ENCODE measurements around the gene CD99. TPM values are rescaled to one million over a fixed set of nuclear protein-coding genes. Genes with fewer than 3 reads are reported as not detected.

CD99 gene
- total and polyA plus RNA-seq, 2 experiments from 2014 or later, result 329 to 565 TPM

- H3K4me1 ChIP-seq (ENCODE audit: insufficient read depth), result peaks cover 46% of the 10 kb centered on the region
- no peaks in the 10 kb centered on the region for H3K27me3 ChIP-seq
- no peaks in the 10 kb centered on the region for H3K9me3 ChIP-seq (ENCODE audit: low read depth)
- no peak overlapping the region for H3K4me2 ChIP-seq
- H2AFZ ChIP-seq, result no peak overlapping the region
- WGBS (ENCODE audit: low lambda C conversion rate, missing lambda C conversion rate), result 96% methylated on average over 5 of the region's 5 CpGs
- no peaks in the 10 kb centered on the region for H3K9me2 ChIP-seq (replicated peaks; ENCODE audit: insufficient read depth)
- no peak for DNase-seq (ENCODE audit: low spot score)
- H4K20me1 ChIP-seq (ENCODE audit: insufficient read depth, poor library complexity, severe bottlenecking), result peaks cover 85% of the 10 kb centered on the region
- no peak overlapping the region for H3K4me3 ChIP-seq
- H3K27ac ChIP-seq, result peak overlapping the region; percentile 23
- H3K79me2 ChIP-seq, result peaks cover 100% of the 10 kb centered on the region
- no peaks in the 10 kb centered on the region for H3K36me3 ChIP-seq (replicated peaks; ENCODE audit: insufficient read depth, low read depth)
- TF ChIP-seq EZH2phosphoT487 (IDR thresholded peaks at IDR 0.05; ENCODE audit: low read depth, severe bottlenecking, unreplicated experiment), result no peak
- no peak for TF ChIP-seq EZH2 (IDR thresholded peaks at IDR 0.05; ENCODE audit: borderline replicate concordance)
- no peak for TF ChIP-seq CTCF (IDR thresholded peaks at IDR 0.05; ENCODE audit: poor library complexity)
Measured at GRCh38 chrX:2698604-2699003, 7.5 kb downstream of the CD99 start.

GRCh38 chrX:2699959-2700358 lies 8.9 kb downstream of the CD99 start:
- DNase-seq (ENCODE audit: low spot score), result no peak
- Histone ChIP-seq H3K79me2 (peaks cover 100% of the 10 kb centered on the region), H3K9me2 (replicated peaks; ENCODE audit: insufficient read depth) (no peaks in the 10 kb centered on the region), H2AFZ (no peak overlapping the region), H3K27ac (no peak overlapping the region), H3K4me2 (no peak overlapping the region), H3K36me3 (replicated peaks; ENCODE audit: insufficient read depth, low read depth) (no peaks in the 10 kb centered on the region), H3K9me3 (ENCODE audit: low read depth) (no peaks in the 10 kb centered on the region), H3K27me3 (no peaks in the 10 kb centered on the region), H3K4me3 (no peak overlapping the region), H4K20me1 (ENCODE audit: insufficient read depth, poor library complexity, severe bottlenecking) (peaks cover 86% of the 10 kb centered on the region), H3K4me1 (ENCODE audit: insufficient read depth) (peaks cover 46% of the 10 kb centered on the region)
- TF ChIP-seq EZH2phosphoT487 (IDR thresholded peaks at IDR 0.05; ENCODE audit: low read depth, severe bottlenecking, unreplicated experiment), result no peak
- WGBS (ENCODE audit: low lambda C conversion rate, missing lambda C conversion rate), result 93% methylated on average over 4 of the region's 4 CpGs

- no peak for DNase-seq (ENCODE audit: low spot score)
- Histone ChIP-seq H3K9me2 (replicated peaks; ENCODE audit: insufficient read depth) (no peaks in the 10 kb centered on the region), H3K27ac (no peak overlapping the region), H3K36me3 (replicated peaks; ENCODE audit: insufficient read depth, low read depth) (no peaks in the 10 kb centered on the region), H2AFZ (no peak overlapping the region), H3K4me1 (ENCODE audit: insufficient read depth) (peaks cover 49% of the 10 kb centered on the region), H3K27me3 (no peaks in the 10 kb centered on the region), H3K9me3 (ENCODE audit: low read depth) (no peaks in the 10 kb centered on the region), H3K4me3 (no peak overlapping the region), H3K4me2 (no peak overlapping the region), H3K79me2 (peaks cover 100% of the 10 kb centered on the region), H4K20me1 (ENCODE audit: insufficient read depth, poor library complexity, severe bottlenecking) (peaks cover 84% of the 10 kb centered on the region)
- TF ChIP-seq CTCF (IDR thresholded peaks at IDR 0.05; ENCODE audit: poor library complexity), result no peak
- TF ChIP-seq EZH2 (IDR thresholded peaks at IDR 0.05; ENCODE audit: borderline replicate concordance), result no peak
- TF ChIP-seq EZH2phosphoT487 (IDR thresholded peaks at IDR 0.05; ENCODE audit: low read depth, severe bottlenecking, unreplicated experiment), result no peak
- WGBS (ENCODE audit: low lambda C conversion rate, missing lambda C conversion rate), result 96% methylated on average over 7 of the region's 9 CpGs
Measured at GRCh38 chrX:2700405-2701320, 9.6 kb downstream of the CD99 start.

- no peaks in the 10 kb centered on the region for H3K9me2 ChIP-seq (replicated peaks; ENCODE audit: insufficient read depth)
- no peak overlapping the region for H3K27ac ChIP-seq
- 89% methylated on average over 6 of the region's 6 CpGs for WGBS (ENCODE audit: low lambda C conversion rate, missing lambda C conversion rate)
- no peak for DNase-seq (ENCODE audit: low spot score)
- peaks cover 44% of the 10 kb centered on the region for H3K4me1 ChIP-seq (ENCODE audit: insufficient read depth)
- no peak overlapping the region for H2AFZ ChIP-seq
- H3K36me3 ChIP-seq (replicated peaks; ENCODE audit: insufficient read depth, low read depth), result no peaks in the 10 kb centered on the region
- no peak overlapping the region for H3K4me3 ChIP-seq
- peaks cover 75% of the 10 kb centered on the region for H4K20me1 ChIP-seq (ENCODE audit: insufficient read depth, poor library complexity, severe bottlenecking)
- no peaks in the 10 kb centered on the region for H3K27me3 ChIP-seq
- no peak overlapping the region for H3K4me2 ChIP-seq
- H3K9me3 ChIP-seq (ENCODE audit: low read depth), result no peaks in the 10 kb centered on the region
- no peak for TF ChIP-seq EZH2phosphoT487 (IDR thresholded peaks at IDR 0.05; ENCODE audit: low read depth, severe bottlenecking, unreplicated experiment)
- TF ChIP-seq EZH2 (IDR thresholded peaks at IDR 0.05; ENCODE audit: borderline replicate concordance), result no peak
- TF ChIP-seq CTCF (IDR thresholded peaks at IDR 0.05; ENCODE audit: poor library complexity), result no peak
- peaks cover 100% of the 10 kb centered on the region for H3K79me2 ChIP-seq
Measured at GRCh38 chrX:2701600-2701999, 10.5 kb downstream of the CD99 start.
